Measurements from ENCODE around the gene TUFT1.
"Not testable (repeated sequence)": the region's sequence is repeated elsewhere in the genome, so short reads cannot be mapped to it uniquely, and the experiment has no call there.

Gene TUFT1

GRCh38 chr1:151618996-151619395, 78.9 kb downstream of the TUFT1 start:
- not testable (repeated sequence) for DNase-seq

- no peak for DNase-seq
Observed at GRCh38 chr1:151619489-151620093, 79.5 kb downstream of the TUFT1 start.

GRCh38 chr1:151620286-151620685, 80.2 kb downstream of the TUFT1 start:
- no peak for DNase-seq

- no peak for DNase-seq
Observed at GRCh38 chr1:151621351-151621750, 81.2 kb downstream of the TUFT1 start.

GRCh38 chr1:151624783-151625182, 84.7 kb downstream of the TUFT1 start:
- DNase-seq = no peak

- DNase-seq = no peak
Observed at GRCh38 chr1:151626740-151627334, 86.7 kb downstream of the TUFT1 start.

GRCh38 chr1:151629278-151629677, 89.2 kb downstream of the TUFT1 start:
- no peak for DNase-seq

All from activated T-cell treated with anti-CD3 and anti-CD28 coated beads for 4 hours (primary cell).